ENCODE data around the gene RYR3. TPM values are rescaled to one million over a fixed set of nuclear protein-coding genes. Genes with fewer than 3 reads are reported as not detected.

The RYR3 gene
- total RNA-seq, 1 experiment from 2014 or later, result 0.66 TPM

GRCh38 chr15:33453761-33454160, 143.0 kb downstream of the RYR3 start:
- ChIA-PET POLR2A (no interaction called here), CTCF (no interaction called here)
- H3K27ac Mint-ChIP-seq (ENCODE audit: unreplicated experiment), result no peak overlapping the region
- TF ChIP-seq CTCF (IDR thresholded peaks at IDR 0.05; ENCODE audit: insufficient read depth in 1 of 2, low read depth in 1 of 2, low read length in 1 of 2, severe bottlenecking in 1 of 2, unreplicated experiment in 1 of 2), result no peak
- H3K4me1 Mint-ChIP-seq (ENCODE audit: low read depth, unreplicated experiment), result no peaks in the 10 kb centered on the region
- Histone ChIP-seq H3K4me3 (ENCODE audit: low read depth, low read length) (no peak overlapping the region), H3K27me3 (replicated peaks; ENCODE audit: control insufficient read depth, insufficient read depth, low read length) (no peaks in the 10 kb centered on the region), H3K9me3 (no peaks in the 10 kb centered on the region), H3K4me1 (no peaks in the 10 kb centered on the region), H3K36me3 (ENCODE audit: control insufficient read depth, insufficient read depth, low read length) (no peaks in the 10 kb centered on the region)
- BruUV-seq (replicated peaks), result no TSS peak
- intact Hi-C loops (cut with micrococcal nuclease; ENCODE audit: unreplicated experiment), result no loop called here
- H3K9me3 Mint-ChIP-seq (ENCODE audit: unreplicated experiment), result no peaks in the 10 kb centered on the region
- no peak overlapping the region for H3K4me3 Mint-ChIP-seq (ENCODE audit: unreplicated experiment)
- no peak for DNase-seq
- peaks cover 9% of the 10 kb centered on the region for H3K27me3 Mint-ChIP-seq (ENCODE audit: insufficient read depth, unreplicated experiment)
- H3K36me3 Mint-ChIP-seq (ENCODE audit: insufficient read depth, unreplicated experiment), result no peaks in the 10 kb centered on the region

DNA sequence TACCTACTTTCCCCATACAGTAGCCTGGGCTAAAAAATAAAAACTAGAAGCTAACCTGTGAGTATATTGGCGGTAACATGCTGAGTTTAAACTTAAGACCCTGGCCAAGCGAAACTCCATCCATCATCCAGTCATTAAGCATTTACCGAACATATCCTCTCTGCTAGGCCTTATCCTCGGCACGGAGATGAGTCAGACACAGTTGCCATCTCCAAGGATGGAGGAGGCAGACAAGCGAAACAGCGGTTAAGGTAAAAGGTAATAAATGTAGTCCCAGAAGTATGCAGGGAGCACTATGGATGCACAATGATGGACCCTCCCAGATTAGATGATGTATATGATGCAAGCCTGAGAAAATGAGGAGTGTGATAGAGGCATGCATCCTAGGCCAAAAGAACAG, 143.6 kb downstream of the RYR3 start:
- intact Hi-C loops (cut with micrococcal nuclease; ENCODE audit: unreplicated experiment), result no loop called here
- POLR2A ChIA-PET, result no interaction called here
- H3K9me3 Mint-ChIP-seq (ENCODE audit: unreplicated experiment), result no peaks in the 10 kb centered on the region
- Histone ChIP-seq H3K4me1 (no peaks in the 10 kb centered on the region), H3K4me3 (ENCODE audit: low read depth, low read length) (no peak overlapping the region), H3K27me3 (replicated peaks; ENCODE audit: control insufficient read depth, insufficient read depth, low read length) (no peaks in the 10 kb centered on the region), H3K9me3 (no peaks in the 10 kb centered on the region), H3K36me3 (ENCODE audit: control insufficient read depth, insufficient read depth, low read length) (no peaks in the 10 kb centered on the region)
- no peak for DNase-seq
- peaks cover 9% of the 10 kb centered on the region for H3K27me3 Mint-ChIP-seq (ENCODE audit: insufficient read depth, unreplicated experiment)
- no peaks in the 10 kb centered on the region for H3K4me1 Mint-ChIP-seq (ENCODE audit: low read depth, unreplicated experiment)
- BruUV-seq (replicated peaks), result no TSS peak
- CTCF ChIA-PET, result no interaction called here
- H3K4me3 Mint-ChIP-seq (ENCODE audit: unreplicated experiment), result no peak overlapping the region
- no peak overlapping the region for H3K27ac Mint-ChIP-seq (ENCODE audit: unreplicated experiment)
- no peaks in the 10 kb centered on the region for H3K36me3 Mint-ChIP-seq (ENCODE audit: insufficient read depth, unreplicated experiment)
- no peak for TF ChIP-seq CTCF (IDR thresholded peaks at IDR 0.05; ENCODE audit: insufficient read depth in 1 of 2, low read depth in 1 of 2, low read length in 1 of 2, severe bottlenecking in 1 of 2, unreplicated experiment in 1 of 2)

DNA sequence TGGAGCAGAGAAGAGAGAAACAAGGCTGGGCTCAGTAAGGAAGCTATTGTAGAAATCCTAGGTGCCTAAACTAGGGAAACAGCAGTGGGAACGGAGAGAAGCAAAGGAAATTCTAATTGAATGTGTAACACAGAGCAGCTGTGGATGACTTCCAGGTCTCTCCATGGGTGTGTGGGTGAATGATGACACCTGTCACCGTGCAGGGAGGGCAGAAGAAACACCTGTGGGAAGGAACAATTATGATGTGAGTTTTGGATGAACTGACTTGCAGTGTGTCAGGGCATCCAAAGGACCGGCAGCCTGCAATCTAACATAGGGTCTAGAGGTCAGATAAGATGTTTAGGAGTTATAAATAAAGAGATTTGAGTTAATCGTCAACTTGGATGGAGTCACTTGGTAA, 144.2 kb downstream of the RYR3 start:
- Mint-ChIP-seq H3K4me1 (ENCODE audit: low read depth, unreplicated experiment) (no peaks in the 10 kb centered on the region), H3K36me3 (ENCODE audit: insufficient read depth, unreplicated experiment) (no peaks in the 10 kb centered on the region), H3K4me3 (ENCODE audit: unreplicated experiment) (no peak overlapping the region), H3K9me3 (ENCODE audit: unreplicated experiment) (no peaks in the 10 kb centered on the region), H3K27me3 (ENCODE audit: insufficient read depth, unreplicated experiment) (peaks cover 9% of the 10 kb centered on the region), H3K27ac (ENCODE audit: unreplicated experiment) (no peak overlapping the region)
- no TSS peak for BruUV-seq (replicated peaks)
- CTCF ChIA-PET, result no interaction called here
- intact Hi-C loops (cut with micrococcal nuclease; ENCODE audit: unreplicated experiment), result no loop called here
- no peaks in the 10 kb centered on the region for H3K4me1 ChIP-seq
- TF ChIP-seq CTCF (IDR thresholded peaks at IDR 0.05; ENCODE audit: insufficient read depth in 1 of 2, low read depth in 1 of 2, low read length in 1 of 2, severe bottlenecking in 1 of 2, unreplicated experiment in 1 of 2), result no peak
- H3K27me3 ChIP-seq (replicated peaks; ENCODE audit: control insufficient read depth, insufficient read depth, low read length), result no peaks in the 10 kb centered on the region
- no peaks in the 10 kb centered on the region for H3K36me3 ChIP-seq (ENCODE audit: control insufficient read depth, insufficient read depth, low read length)
- H3K9me3 ChIP-seq, result no peaks in the 10 kb centered on the region
- H3K4me3 ChIP-seq (ENCODE audit: low read depth, low read length), result no peak overlapping the region
- POLR2A ChIA-PET, result no interaction called here
- DNase-seq, result no peak
